Right atrium auricular region (tissue), 2 donors: ENCODE data around the gene PPIAL4G. TPM values are rescaled to one million over a fixed set of nuclear protein-coding genes. Genes with fewer than 3 reads are reported as not detected.
"Not testable (repeated sequence)": the region's sequence is repeated elsewhere in the genome, so short reads cannot be mapped to it uniquely, and the experiment has no call there.

Source experiments
- DNase-seq: peaks from one replicate; pipeline ENCODE4 v3.0.0-alpha.2; 2019; ENCODE audit warnings: low spot score
- H3K27ac ChIP-seq, 2 donors: fragments of 200-600 bp; sonication (generic); 1 replicate in 1 of 2; 2 replicates in 1 of 2; pipeline ENCODE4 v1.5.1; 2016 to 2019
- H3K27me3 ChIP-seq, 2 donors: fragments of 200-600 bp; sonication (generic); one replicate each; pipeline versions ENCODE4 v1.5.1 to v1.6.0; 2017 to 2019
- H3K36me3 ChIP-seq: fragments of 200-600 bp; sonication (generic); one replicate; pipeline ENCODE4 v1.5.1; 2016
- H3K4me1 ChIP-seq, 2 donors: fragments of 200-600 bp; sonication (generic); one replicate each; pipeline versions ENCODE4 v1.5.1 to v1.6.0; 2017 to 2019
- H3K4me3 ChIP-seq, 2 donors: fragments of 200-600 bp; sonication (generic); 1 replicate in 1 of 2; 2 replicates in 1 of 2; pipeline ENCODE4 v1.5.1; 2017 to 2019; ENCODE audit warnings: mild to moderate bottlenecking in 1 of 2, moderate library complexity in 1 of 2
- H3K9me3 ChIP-seq, 2 donors: fragments of 200-600 bp; sonication (generic); one replicate each; pipeline ENCODE4 v1.5.1; 2019
- CTCF ChIP-seq, 2 donors: fragments of 200-600 bp; sonication (generic); IDR thresholded peaks; one replicate each; pipeline ENCODE4 v1.5.1; 2019; ENCODE audit warnings: antibody characterized with exemption in 2 of 2
- total RNA-seq, 2 donors: library from RNA; depleted of rRNA; stranded (reverse); fragments of >200 nt; gene quantifications; one replicate each; pipeline ENCODE4 v1.1.0, GENCODE V29; 2016

Gene PPIAL4G
- total RNA-seq, 2 donors from 2014 or later = not detected

GRCh38 chr1:148458901-148459581 lies 24.1 kb downstream of the PPIAL4G start:
- Histone ChIP-seq H3K27ac (peak overlapping the region; percentile 70 to 82), H3K4me3 (peak overlapping the region; percentile 53 to 67)
- not testable (repeated sequence) for H3K36me3 ChIP-seq, H3K4me1 ChIP-seq, H3K27me3 ChIP-seq, DNase-seq, H3K9me3 ChIP-seq

GRCh38 chr1:148458398-148458797 lies 24.7 kb downstream of the PPIAL4G start:
- H3K4me1 ChIP-seq, DNase-seq, H3K36me3 ChIP-seq, H3K9me3 ChIP-seq, H3K27me3 ChIP-seq: not testable (repeated sequence)
- Histone ChIP-seq H3K4me3 (peak overlapping the region; percentile 53 to 67), H3K27ac (peak overlapping the region in 1 of 2 donors; percentile 70)

GRCh38 chr1:148452845-148453244 lies 30.3 kb downstream of the PPIAL4G start:
- not testable (repeated sequence) for H3K4me1 ChIP-seq, H3K27me3 ChIP-seq, DNase-seq

GRCh38 chr1:148439654-148440325 lies 43.3 kb downstream of the PPIAL4G start:
- not testable (repeated sequence) for H3K27me3 ChIP-seq, H3K9me3 ChIP-seq, H3K4me1 ChIP-seq, H3K27ac ChIP-seq, H3K36me3 ChIP-seq, DNase-seq, H3K4me3 ChIP-seq

More at GRCh38 chr1:148452845-148453244, 30.3 kb downstream of the PPIAL4G start:
- not testable (repeated sequence) for H3K9me3 ChIP-seq, H3K36me3 ChIP-seq, H3K27ac ChIP-seq, H3K4me3 ChIP-seq

GRCh38 chr1:148435406-148435805 lies 47.7 kb downstream of the PPIAL4G start:
- H3K36me3 ChIP-seq = no peaks in the 10 kb centered on the region
- no peak for DNase-seq
- H3K27me3 ChIP-seq = no peaks in the 10 kb centered on the region
- H3K27ac ChIP-seq = no peak overlapping the region
- no peak for TF ChIP-seq CTCF (IDR thresholded peaks at IDR 0.05)
- no peaks in the 10 kb centered on the region for H3K9me3 ChIP-seq
- H3K4me3 ChIP-seq = no peak overlapping the region
- no peaks in the 10 kb centered on the region for H3K4me1 ChIP-seq

- H3K36me3 ChIP-seq = no peaks in the 10 kb centered on the region
- no peaks in the 10 kb centered on the region for H3K9me3 ChIP-seq
- H3K27ac ChIP-seq = no peak overlapping the region
- DNase-seq = no peak
- H3K4me3 ChIP-seq = no peak overlapping the region
- no peak for TF ChIP-seq CTCF (IDR thresholded peaks at IDR 0.05)
- H3K4me1 ChIP-seq = no peaks in the 10 kb centered on the region
- H3K27me3 ChIP-seq = no peaks in the 10 kb centered on the region
Observed at GRCh38 chr1:148434832-148435231, 48.3 kb downstream of the PPIAL4G start.

- H3K36me3 ChIP-seq, H3K4me3 ChIP-seq, H3K9me3 ChIP-seq, DNase-seq, H3K27ac ChIP-seq, H3K4me1 ChIP-seq, H3K27me3 ChIP-seq: not testable (repeated sequence)
Observed at GRCh38 chr1:148432916-148433317, 50.2 kb downstream of the PPIAL4G start.

Other genes with a start within 250 kb of the PPIAL4G start
- gene NBPF14, start 112.7 kb upstream of the PPIAL4G start, total RNA-seq = 10 to 100 TPM in 1 of 2 donors, 1 to 10 TPM in 1; 4.5 to 12.7 TPM